GM12892 (cell line): ENCODE results near the gene UNC45B. TPM values are rescaled to one million over a fixed set of nuclear protein-coding genes. Genes with fewer than 3 reads are reported as not detected.
A peak's percentile ranks its signal among the peaks of the same experiment; 100 is the strongest.
"Not testable (repeated sequence)": the region's sequence is repeated elsewhere in the genome, so short reads cannot be mapped to it uniquely, and the experiment has no call there.

Experiments
- DNase-seq: peaks from one replicate; pipeline ENCODE4 v3.0.0; 2011; ENCODE audit not compliant: insufficient read length
- FAIRE-seq: peaks from 2 replicates; lab custom pipeline; 2011; peaks lifted over from hg19 to GRCh38; lab: Jason Lieb, UNC
- POLR2A ChIP-seq: IDR thresholded peaks from 2 replicates; pipeline ENCODE4 v1.6.1; 2011; ENCODE audit warnings: low read depth, low read length, control low read depth
- POLR2AphosphoS5 ChIP-seq: IDR thresholded peaks from 2 replicates; pipeline ENCODE4 v1.6.1; 2011; ENCODE audit warnings: low read depth, low read length, control low read depth
- TAF1 ChIP-seq: IDR thresholded peaks from 2 replicates; pipeline ENCODE4 v1.6.1; 2011; ENCODE audit warnings: low read depth, mild to moderate bottlenecking, control low read depth, low read length, borderline replicate concordance
- polyA plus RNA-seq: library from polyadenylated mRNA; unstranded; fragments of >200 nt; gene quantifications from one replicate; pipeline ENCODE4 v1.2.1, GENCODE V29; 2012; ENCODE audit warnings: missing spikeins, inconsistent platforms; ENCODE audit not compliant: missing spikeins

Gene UNC45B, protein sequence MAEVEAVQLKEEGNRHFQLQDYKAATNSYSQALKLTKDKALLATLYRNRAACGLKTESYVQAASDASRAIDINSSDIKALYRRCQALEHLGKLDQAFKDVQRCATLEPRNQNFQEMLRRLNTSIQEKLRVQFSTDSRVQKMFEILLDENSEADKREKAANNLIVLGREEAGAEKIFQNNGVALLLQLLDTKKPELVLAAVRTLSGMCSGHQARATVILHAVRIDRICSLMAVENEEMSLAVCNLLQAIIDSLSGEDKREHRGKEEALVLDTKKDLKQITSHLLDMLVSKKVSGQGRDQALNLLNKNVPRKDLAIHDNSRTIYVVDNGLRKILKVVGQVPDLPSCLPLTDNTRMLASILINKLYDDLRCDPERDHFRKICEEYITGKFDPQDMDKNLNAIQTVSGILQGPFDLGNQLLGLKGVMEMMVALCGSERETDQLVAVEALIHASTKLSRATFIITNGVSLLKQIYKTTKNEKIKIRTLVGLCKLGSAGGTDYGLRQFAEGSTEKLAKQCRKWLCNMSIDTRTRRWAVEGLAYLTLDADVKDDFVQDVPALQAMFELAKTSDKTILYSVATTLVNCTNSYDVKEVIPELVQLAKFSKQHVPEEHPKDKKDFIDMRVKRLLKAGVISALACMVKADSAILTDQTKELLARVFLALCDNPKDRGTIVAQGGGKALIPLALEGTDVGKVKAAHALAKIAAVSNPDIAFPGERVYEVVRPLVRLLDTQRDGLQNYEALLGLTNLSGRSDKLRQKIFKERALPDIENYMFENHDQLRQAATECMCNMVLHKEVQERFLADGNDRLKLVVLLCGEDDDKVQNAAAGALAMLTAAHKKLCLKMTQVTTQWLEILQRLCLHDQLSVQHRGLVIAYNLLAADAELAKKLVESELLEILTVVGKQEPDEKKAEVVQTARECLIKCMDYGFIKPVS
- polyA plus RNA-seq, result not detected

DNA sequence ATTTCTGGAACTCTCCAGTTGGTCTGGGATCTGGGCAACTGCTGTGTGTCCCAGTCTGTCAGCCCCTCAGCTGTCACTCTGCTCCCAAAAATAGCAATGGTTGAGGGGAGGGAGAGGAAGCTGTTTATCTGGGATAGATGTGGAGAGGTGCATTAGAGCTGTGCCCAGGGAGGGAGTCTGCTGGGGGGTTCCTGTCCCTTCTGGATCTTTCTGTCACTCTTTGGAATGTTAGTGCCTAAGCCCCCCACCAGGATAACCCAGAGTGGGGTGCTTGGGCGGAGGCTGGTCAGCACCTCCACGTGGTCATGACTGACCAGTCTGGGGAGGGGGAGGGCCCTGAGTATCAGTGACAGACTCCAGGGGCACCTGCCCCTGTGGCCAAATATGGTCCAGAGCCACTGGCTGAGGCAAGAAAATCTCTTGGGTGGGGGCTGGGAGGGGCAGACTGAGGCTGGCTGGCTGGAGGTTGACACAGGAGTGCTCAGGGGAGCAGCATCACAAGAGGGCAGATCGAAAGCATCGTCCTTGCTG, at the start of gene UNC45B:
Gene UNC45B (plus strand): TSS at position 443 of the 531 bp plus-strand sequence. CDS start 447 bp downstream, outside the sequence.
- no peak for TF ChIP-seq POLR2AphosphoS5
- no peak for TF ChIP-seq TAF1
- TF ChIP-seq POLR2A, result no peak
- DNase-seq (no peak), FAIRE-seq (no peak)

GRCh38 chr17:35099908-35100307, 47.7 kb upstream of the UNC45B start:
- FAIRE-seq (no peak), DNase-seq (no peak)
- TF ChIP-seq POLR2AphosphoS5 (no peak), POLR2A (no peak), TAF1 (no peak)

DNA sequence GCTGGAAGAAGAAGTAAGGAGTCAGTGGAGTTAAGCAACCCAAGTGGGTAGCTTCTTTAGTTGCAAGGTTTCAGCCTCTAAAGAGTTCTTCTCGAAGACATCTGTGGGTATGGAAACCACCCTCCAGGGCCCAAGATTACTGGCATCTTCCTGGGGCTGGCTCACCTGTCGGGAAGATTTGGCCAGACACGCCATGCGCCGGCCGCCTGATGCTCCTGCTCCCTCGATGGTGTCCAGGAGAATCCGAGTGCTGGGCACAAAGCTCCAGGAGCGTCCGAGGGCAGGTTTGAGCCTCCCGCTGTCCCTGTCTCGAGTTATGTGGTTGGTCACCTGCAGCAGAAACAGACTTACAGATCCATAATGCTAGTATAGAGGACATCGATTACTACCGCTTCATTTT, 46.6 kb upstream of the UNC45B start:
- TF ChIP-seq POLR2A (no peak), POLR2AphosphoS5 (no peak), TAF1 (no peak)
- no peak for FAIRE-seq
- no peak for DNase-seq

GRCh38 chr17:35101725-35102124, 45.9 kb upstream of the UNC45B start:
- DNase-seq, result no peak
- TF ChIP-seq POLR2A, result no peak
- TF ChIP-seq TAF1, result no peak
- no peak for FAIRE-seq

GRCh38 chr17:35103271-35103670, 44.3 kb upstream of the UNC45B start:
- no peak for DNase-seq
- TF ChIP-seq POLR2AphosphoS5 (no peak), POLR2A (no peak), TAF1 (no peak)
- FAIRE-seq, result no peak

DNA sequence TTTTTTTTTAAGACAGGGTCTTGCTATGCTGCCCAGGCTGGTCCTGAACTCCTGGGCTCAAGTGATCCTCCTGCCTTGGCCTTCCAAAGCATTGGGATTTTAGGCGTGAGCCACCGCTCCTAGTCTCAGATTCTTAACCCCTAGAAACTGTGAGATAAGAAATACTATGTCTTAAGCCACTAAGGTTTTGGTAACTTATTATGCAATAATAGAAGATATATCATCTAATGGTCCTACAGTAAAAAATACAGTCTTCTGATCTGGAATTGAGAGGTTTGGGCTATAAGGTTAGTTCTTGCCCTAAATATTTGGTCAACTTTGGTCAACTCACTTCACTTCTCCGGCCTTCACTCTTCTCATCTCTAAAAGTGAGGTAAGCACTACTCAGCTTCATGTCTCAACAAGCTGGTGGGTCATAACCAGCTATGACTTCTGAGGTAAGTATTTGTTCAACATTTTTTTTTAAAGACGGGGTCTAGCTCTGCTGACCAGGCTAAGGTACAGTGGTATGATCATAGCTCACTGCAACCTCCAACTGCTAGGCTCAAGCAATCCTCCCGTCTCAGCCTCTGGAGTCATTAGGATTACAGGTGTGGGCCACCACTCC, 42.7 kb upstream of the UNC45B start:
- FAIRE-seq (no peak), DNase-seq (no peak)
- TF ChIP-seq POLR2A (no peak), TAF1 (no peak)

DNA sequence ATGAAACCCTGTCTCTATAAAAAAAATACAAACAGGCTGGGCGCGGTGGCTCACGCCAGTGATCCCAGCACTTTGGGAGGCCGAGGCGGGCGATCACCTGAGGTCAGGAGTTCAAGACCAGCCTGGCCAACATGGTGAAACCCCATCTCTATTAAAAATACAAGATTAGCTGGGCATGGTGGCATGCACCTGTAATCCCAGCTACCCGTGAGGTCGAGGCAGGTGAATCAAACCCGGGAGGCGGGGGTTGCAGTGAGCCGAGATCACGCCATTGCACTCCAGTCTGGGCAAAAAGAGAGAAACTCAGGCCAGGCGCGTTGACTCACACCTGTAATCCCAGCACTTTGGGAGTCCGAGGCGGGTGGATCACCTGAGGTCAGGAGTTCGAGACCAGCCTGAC, 36.8 kb upstream of the UNC45B start:
- DNase-seq, FAIRE-seq: not testable (repeated sequence)

- FAIRE-seq (no peak), DNase-seq (no peak)
- TF ChIP-seq POLR2AphosphoS5 (no peak), POLR2A (no peak), TAF1 (no peak)
Measured at GRCh38 chr17:35116845-35117244, 30.8 kb upstream of the UNC45B start.

GRCh38 chr17:35117984-35118383, 29.6 kb upstream of the UNC45B start:
- DNase-seq, result no peak
- FAIRE-seq, result peak; percentile 50
- TF ChIP-seq POLR2A, result no peak
- TF ChIP-seq POLR2AphosphoS5, result no peak
- TF ChIP-seq TAF1, result no peak

- DNase-seq (peak; percentile 80), FAIRE-seq (peak; percentile 93)
- 0 out of 2 replicates have a peak, but pooled peaks have one; percentile 48 for TF ChIP-seq POLR2AphosphoS5
- TF ChIP-seq POLR2A, result peak; percentile 55; the same call in 1 of the 2 replicates
- no peak for TF ChIP-seq TAF1
Measured at GRCh38 chr17:35119370-35120165, 28.0 kb upstream of the UNC45B start, which contains the start of gene RAD51D. Gene RAD51D (minus strand): TSS chr17:35119860. CDS start chr17:35119613, 247 bp downstream.

DNA sequence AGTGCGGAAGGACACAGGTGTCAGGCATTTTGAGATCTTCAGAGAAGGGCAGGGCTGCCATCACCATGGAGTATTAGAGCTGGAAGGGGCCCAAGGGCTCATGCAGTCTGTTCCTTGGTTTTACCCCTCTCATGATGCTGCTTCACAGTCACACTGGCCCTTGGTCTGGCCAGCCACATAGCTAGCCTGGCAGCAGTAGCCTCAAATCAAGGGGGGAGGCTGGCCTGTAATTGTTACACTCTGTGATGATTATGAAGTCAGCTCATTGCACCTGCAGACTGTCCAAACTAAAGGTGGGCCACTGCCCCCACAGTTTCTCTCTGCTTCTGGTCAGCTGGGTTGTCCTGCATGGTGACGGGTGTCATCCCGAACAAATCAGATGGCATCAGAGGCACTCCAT, 26.3 kb upstream of the UNC45B start, which contains the start of gene FNDC8:
Gene FNDC8 (plus strand): TSS at position 301 of the 400 bp plus-strand sequence. CDS start 79 bp downstream, at position 380.
- FAIRE-seq (no peak), DNase-seq (no peak)
- no peak for TF ChIP-seq POLR2AphosphoS5
